Mammary epithelial cell (primary cell): ENCODE measurements around the gene HESX1.

Source experiments
- EZH2 ChIP-seq: IDR thresholded peaks from 2 replicates; pipeline ENCODE4 v1.6.1; 2012; ENCODE audit warnings: low read length, inconsistent platforms, borderline replicate concordance
- TF ChIP-seq, protein P1 (sequence below), 2 donors: IDR thresholded peaks in 1 of 2; conservative IDR thresholded peaks in 1 of 2; 2 replicates each; pipeline ENCODE4 v1.5.1; 2011 to 2012; ENCODE audit warnings: inconsistent platforms in 2 of 2, low read length in 2 of 2, mild to moderate bottlenecking in 2 of 2, control low read depth in 1 of 2, low read depth in 1 of 2; ENCODE audit not compliant: insufficient read depth in 1 of 2; ENCODE audit errors: extremely low read depth in 1 of 2

DNA sequence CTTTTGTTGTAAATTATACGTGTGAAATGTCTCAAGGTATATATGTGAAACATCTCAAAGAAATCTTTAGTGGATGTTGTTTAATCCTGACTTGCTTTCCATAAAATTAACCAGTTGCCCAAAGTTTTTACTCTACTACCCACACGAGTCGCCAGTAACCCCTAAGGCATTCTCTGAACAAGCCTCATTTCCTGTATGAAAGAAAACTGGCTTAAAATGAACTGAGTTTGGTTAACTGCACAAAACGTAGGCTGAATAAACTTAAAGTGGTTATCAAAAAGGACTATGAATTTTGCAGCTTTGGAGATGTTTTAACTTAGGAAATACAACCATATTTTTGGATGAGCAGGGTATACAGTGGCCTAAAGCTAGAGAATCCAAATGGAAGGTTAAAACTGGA is 25.1 kb upstream of the HESX1 start:
- TF ChIP-seq, protein P1, sequence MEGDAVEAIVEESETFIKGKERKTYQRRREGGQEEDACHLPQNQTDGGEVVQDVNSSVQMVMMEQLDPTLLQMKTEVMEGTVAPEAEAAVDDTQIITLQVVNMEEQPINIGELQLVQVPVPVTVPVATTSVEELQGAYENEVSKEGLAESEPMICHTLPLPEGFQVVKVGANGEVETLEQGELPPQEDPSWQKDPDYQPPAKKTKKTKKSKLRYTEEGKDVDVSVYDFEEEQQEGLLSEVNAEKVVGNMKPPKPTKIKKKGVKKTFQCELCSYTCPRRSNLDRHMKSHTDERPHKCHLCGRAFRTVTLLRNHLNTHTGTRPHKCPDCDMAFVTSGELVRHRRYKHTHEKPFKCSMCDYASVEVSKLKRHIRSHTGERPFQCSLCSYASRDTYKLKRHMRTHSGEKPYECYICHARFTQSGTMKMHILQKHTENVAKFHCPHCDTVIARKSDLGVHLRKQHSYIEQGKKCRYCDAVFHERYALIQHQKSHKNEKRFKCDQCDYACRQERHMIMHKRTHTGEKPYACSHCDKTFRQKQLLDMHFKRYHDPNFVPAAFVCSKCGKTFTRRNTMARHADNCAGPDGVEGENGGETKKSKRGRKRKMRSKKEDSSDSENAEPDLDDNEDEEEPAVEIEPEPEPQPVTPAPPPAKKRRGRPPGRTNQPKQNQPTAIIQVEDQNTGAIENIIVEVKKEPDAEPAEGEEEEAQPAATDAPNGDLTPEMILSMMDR (conservative IDR thresholded peaks at IDR 0.05 in 1 of 2, IDR thresholded peaks at IDR 0.05 in 1 of 2; ENCODE audit: extremely low read depth in 1 of 2, insufficient read depth in 1 of 2, low read depth in 1 of 2, low read length in 2 of 2) = no peak
- no peak for TF ChIP-seq EZH2
